PC-3 (cell line): ENCODE measurements around the gene SIAH2. TPM values are rescaled to one million over a fixed set of nuclear protein-coding genes. Genes with fewer than 3 reads are reported as not detected.

Experiments
- ATAC-seq: fragments of 200-7000 bp; cut with Tn5 transposase; 2 replicates; pipeline ENCODE4 v1.9.1; 2020; ENCODE audit warnings: mild to moderate bottlenecking, moderate library complexity
- BruUV-seq: library from RNA; stranded (reverse); fragments of 400-500 nt; replicated peaks from 2 replicates; lab custom pipeline; 2021; lab: Mats Ljungman, UMichigan
- CTCF ChIA-PET: fragments of 300-600 bp; sonication (Branson Sonifier 250); formaldehyde crosslinking; loops from one replicate; lab custom pipeline; 2022; ENCODE audit warnings: antibody characterized with exemption; lab: Charles Lee
- POLR2A ChIA-PET: fragments of 300-600 bp; sonication (Branson Sonifier 250); formaldehyde crosslinking; loops from one replicate; lab custom pipeline; 2022; ENCODE audit warnings: antibody characterized with exemption; ENCODE audit not compliant: unreplicated experiment; lab: Charles Lee
- DNase-seq: peaks from one replicate; pipeline ENCODE4 v3.0.0-alpha.2; 2015
- H2AFZ ChIP-seq: fragments of 300-600 bp; sonication (generic); 2 replicates; pipeline ENCODE4 v1.6.0; 2016; ENCODE audit warnings: antibody characterized with exemption, low read length
- H3F3A ChIP-seq: fragments of 300-600 bp; sonication (generic); one replicate; pipeline ENCODE4 v1.6.0; 2017; ENCODE audit warnings: antibody characterized with exemption, low read length, control low read depth, mild to moderate bottlenecking; ENCODE audit not compliant: unreplicated experiment
- H3K27ac ChIP-seq: fragments of 300-600 bp; sonication (generic); 2 replicates; pipeline ENCODE4 v1.5.1; 2016; ENCODE audit warnings: mild to moderate bottlenecking, low read length
- H3K27me3 ChIP-seq: fragments of 300-600 bp; sonication (generic); 2 replicates; pipeline ENCODE4 v1.6.1; 2016; ENCODE audit warnings: low read length, mixed read lengths
- H3K36me3 ChIP-seq: fragments of 300-600 bp; sonication (generic); 2 replicates; pipeline ENCODE4 v1.6.1; 2016; ENCODE audit warnings: low read depth, mixed run types, low read length, mixed read lengths
- H3K4me1 ChIP-seq: fragments of 300-600 bp; sonication (generic); 2 replicates; pipeline ENCODE4 v1.5.1; 2016; ENCODE audit warnings: low read length; ENCODE audit not compliant: insufficient read depth
- H3K4me2 ChIP-seq: fragments of 300-600 bp; sonication (generic); 2 replicates; pipeline ENCODE4 v1.6.0; 2016; ENCODE audit warnings: low read length
- H3K4me3 ChIP-seq: fragments of 300-600 bp; sonication (generic); 2 replicates; pipeline ENCODE4 v1.5.1; 2016; ENCODE audit warnings: mild to moderate bottlenecking, low read length, mixed read lengths
- H3K79me2 ChIP-seq: fragments of 300-600 bp; sonication (generic); 2 replicates; pipeline ENCODE4 v1.6.1; 2017; ENCODE audit warnings: low read length, mixed read lengths
- H3K9ac ChIP-seq: fragments of 300-600 bp; sonication (generic); 2 replicates; pipeline ENCODE4 v1.6.0; 2016; ENCODE audit warnings: mild to moderate bottlenecking, low read length
- H3K9me2 ChIP-seq: fragments of 300-600 bp; sonication (generic); replicated peaks from 2 replicates; pipeline ENCODE4 v1.6.1; 2016; ENCODE audit warnings: mixed run types, low read length, mixed read lengths
- H3K9me3 ChIP-seq: fragments of 300-600 bp; sonication (generic); 2 replicates; pipeline ENCODE4 v1.6.1; 2016; ENCODE audit warnings: low read length, mixed read lengths
- H4K20me1 ChIP-seq: fragments of 300-600 bp; sonication (generic); 2 replicates; pipeline ENCODE4 v1.6.1; 2016; ENCODE audit warnings: low read length, mixed read lengths
- EZH2 ChIP-seq: fragments of 300-600 bp; sonication (generic); IDR thresholded peaks from one replicate; pipeline ENCODE4 v1.6.1; 2017; ENCODE audit warnings: antibody characterized with exemption, mild to moderate bottlenecking, low read length; ENCODE audit not compliant: unreplicated experiment
- EZH2phosphoT487 ChIP-seq: fragments of 300-600 bp; sonication (generic); IDR thresholded peaks from 2 replicates; pipeline ENCODE4 v1.6.1; 2018; ENCODE audit warnings: mild to moderate bottlenecking, antibody characterized with exemption, low read length, borderline replicate concordance
- intact Hi-C: fragments of 100-400 bp; cut with micrococcal nuclease; formaldehyde crosslinking; loops from 2 replicates; pipeline ENCODE4 v1.9.0; 2023
- total RNA-seq: library from RNA; depleted of rRNA; stranded (reverse); fragments of >200 nt; gene quantifications from 2 replicates; pipeline ENCODE4 v1.2.3, GENCODE V29; 2014
- TF ChIP-seq, protein P1 (sequence below): fragments of 300-600 bp; sonication (generic); conservative IDR thresholded peaks from 2 replicates; pipeline ENCODE4 v1.5.1; 2017; ENCODE audit warnings: antibody characterized with exemption, low read depth, mild to moderate bottlenecking, low read length

SIAH2 gene
- total RNA-seq, 1 experiment from 2014 or later, result 37.8 TPM

- Histone ChIP-seq H3K4me1 (peaks cover 10% of the 10 kb centered on the region), H3K9me3 (no peaks in the 10 kb centered on the region), H3K79me2 (no peaks in the 10 kb centered on the region), H3K27me3 (no peaks in the 10 kb centered on the region), H3F3A (no peaks in the 10 kb centered on the region), H3K4me2 (no peak overlapping the region), H3K4me3 (no peak overlapping the region), H3K27ac (no peak overlapping the region), H4K20me1 (no peaks in the 10 kb centered on the region), H3K9ac (no peak overlapping the region), H3K9me2 (no peaks in the 10 kb centered on the region), H3K36me3 (no peaks in the 10 kb centered on the region), H2AFZ (no peak overlapping the region)
- TF ChIP-seq EZH2 (no peak), EZH2phosphoT487 (no peak)
- TF ChIP-seq, protein P1, sequence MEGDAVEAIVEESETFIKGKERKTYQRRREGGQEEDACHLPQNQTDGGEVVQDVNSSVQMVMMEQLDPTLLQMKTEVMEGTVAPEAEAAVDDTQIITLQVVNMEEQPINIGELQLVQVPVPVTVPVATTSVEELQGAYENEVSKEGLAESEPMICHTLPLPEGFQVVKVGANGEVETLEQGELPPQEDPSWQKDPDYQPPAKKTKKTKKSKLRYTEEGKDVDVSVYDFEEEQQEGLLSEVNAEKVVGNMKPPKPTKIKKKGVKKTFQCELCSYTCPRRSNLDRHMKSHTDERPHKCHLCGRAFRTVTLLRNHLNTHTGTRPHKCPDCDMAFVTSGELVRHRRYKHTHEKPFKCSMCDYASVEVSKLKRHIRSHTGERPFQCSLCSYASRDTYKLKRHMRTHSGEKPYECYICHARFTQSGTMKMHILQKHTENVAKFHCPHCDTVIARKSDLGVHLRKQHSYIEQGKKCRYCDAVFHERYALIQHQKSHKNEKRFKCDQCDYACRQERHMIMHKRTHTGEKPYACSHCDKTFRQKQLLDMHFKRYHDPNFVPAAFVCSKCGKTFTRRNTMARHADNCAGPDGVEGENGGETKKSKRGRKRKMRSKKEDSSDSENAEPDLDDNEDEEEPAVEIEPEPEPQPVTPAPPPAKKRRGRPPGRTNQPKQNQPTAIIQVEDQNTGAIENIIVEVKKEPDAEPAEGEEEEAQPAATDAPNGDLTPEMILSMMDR, result no peak
- BruUV-seq, result no TSS peak
- intact Hi-C loops, result no loop called here
- no peak for ATAC-seq
- DNase-seq, result no peak
- ChIA-PET CTCF (no interaction called here), POLR2A (interaction anchor here (0.6 kb wide), 1 partner anchor 400 kb away, joined by 16 read pairs; no protein-coding TSS in a partner anchor)
These were observed 35.1 kb downstream of the SIAH2 start for GRCh38 chr3:150727653-150728502.

GRCh38 chr3:150725548-150725947 is 37.4 kb downstream of the SIAH2 start:
- no peak overlapping the region for H3K4me3 ChIP-seq
- H3K9ac ChIP-seq, result no peak overlapping the region
- no TSS peak for BruUV-seq
- TF ChIP-seq EZH2, result no peak
- TF ChIP-seq EZH2phosphoT487, result no peak
- no peaks in the 10 kb centered on the region for H4K20me1 ChIP-seq
- DNase-seq (peak; percentile 65), ATAC-seq (peak; percentile 78)
- H3K27me3 ChIP-seq, result no peaks in the 10 kb centered on the region
- ChIA-PET POLR2A (no interaction called here), CTCF (no interaction called here)
- H3K4me2 ChIP-seq, result peak overlapping the region; percentile 21; the same call in 1 of the 2 replicates
- H3F3A ChIP-seq, result no peaks in the 10 kb centered on the region
- H2AFZ ChIP-seq, result peak overlapping the region; percentile 3; the same call in 1 of the 2 replicates
- no peaks in the 10 kb centered on the region for H3K36me3 ChIP-seq
- H3K9me2 ChIP-seq, result no peaks in the 10 kb centered on the region
- intact Hi-C loops, result no loop called here
- no peaks in the 10 kb centered on the region for H3K79me2 ChIP-seq
- peaks cover 13% of the 10 kb centered on the region for H3K4me1 ChIP-seq
- H3K9me3 ChIP-seq, result no peaks in the 10 kb centered on the region
- H3K27ac ChIP-seq, result no peak overlapping the region

DNA sequence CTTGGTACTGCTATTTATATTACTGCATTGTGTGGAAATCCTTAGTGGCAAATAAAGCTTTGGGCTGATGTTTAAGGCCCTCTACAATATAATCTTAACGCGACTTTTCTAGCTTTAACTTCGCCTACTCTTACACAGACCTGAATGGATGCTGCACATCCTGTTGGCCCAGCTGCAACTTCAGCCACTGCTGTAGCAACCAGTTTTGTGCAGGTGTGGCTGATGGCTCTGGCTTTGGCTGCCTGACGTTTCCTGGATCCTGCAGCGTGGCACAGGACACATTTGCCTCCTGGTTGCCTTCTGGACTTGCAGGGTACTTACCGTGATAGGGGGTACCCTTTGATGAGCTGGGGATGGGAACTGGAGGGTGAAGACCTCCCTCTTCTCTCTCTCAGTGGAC is 39.0 kb downstream of the SIAH2 start:
- no peak for ATAC-seq
- TF ChIP-seq EZH2 (no peak), EZH2phosphoT487 (no peak)
- TF ChIP-seq, protein P1, result no peak
- no peaks in the 10 kb centered on the region for H3K27me3 ChIP-seq

More for the DNA sequence above, 39.0 kb downstream of the SIAH2 start:
- no peak overlapping the region for H3K9ac ChIP-seq
- no peaks in the 10 kb centered on the region for H3K9me2 ChIP-seq
- H4K20me1 ChIP-seq, result no peaks in the 10 kb centered on the region
- H3K36me3 ChIP-seq, result no peaks in the 10 kb centered on the region
- intact Hi-C loops, result no loop called here
- no peaks in the 10 kb centered on the region for H3F3A ChIP-seq
- H3K79me2 ChIP-seq, result no peaks in the 10 kb centered on the region
- no peak overlapping the region for H3K4me2 ChIP-seq
- peaks cover 13% of the 10 kb centered on the region for H3K4me1 ChIP-seq
- ChIA-PET CTCF (no interaction called here), POLR2A (no interaction called here)
- H3K4me3 ChIP-seq, result no peak overlapping the region
- H2AFZ ChIP-seq, result no peak overlapping the region
- no TSS peak for BruUV-seq
- no peak for DNase-seq
- no peaks in the 10 kb centered on the region for H3K9me3 ChIP-seq
- H3K27ac ChIP-seq, result no peak overlapping the region
